ENCODE results near the gene LBHD2. TPM values are rescaled to one million over a fixed set of nuclear protein-coding genes. Genes with fewer than 3 reads are reported as not detected.
A peak's percentile ranks its signal among the peaks of the same experiment; 100 is the strongest.

LBHD2 gene
- total and polyA plus RNA-seq, 2 of the 13 experiments (the other 11 are each of a cell fraction or from before 2014, with no cell fraction given): 0.67 to 1.00 TPM

DNA sequence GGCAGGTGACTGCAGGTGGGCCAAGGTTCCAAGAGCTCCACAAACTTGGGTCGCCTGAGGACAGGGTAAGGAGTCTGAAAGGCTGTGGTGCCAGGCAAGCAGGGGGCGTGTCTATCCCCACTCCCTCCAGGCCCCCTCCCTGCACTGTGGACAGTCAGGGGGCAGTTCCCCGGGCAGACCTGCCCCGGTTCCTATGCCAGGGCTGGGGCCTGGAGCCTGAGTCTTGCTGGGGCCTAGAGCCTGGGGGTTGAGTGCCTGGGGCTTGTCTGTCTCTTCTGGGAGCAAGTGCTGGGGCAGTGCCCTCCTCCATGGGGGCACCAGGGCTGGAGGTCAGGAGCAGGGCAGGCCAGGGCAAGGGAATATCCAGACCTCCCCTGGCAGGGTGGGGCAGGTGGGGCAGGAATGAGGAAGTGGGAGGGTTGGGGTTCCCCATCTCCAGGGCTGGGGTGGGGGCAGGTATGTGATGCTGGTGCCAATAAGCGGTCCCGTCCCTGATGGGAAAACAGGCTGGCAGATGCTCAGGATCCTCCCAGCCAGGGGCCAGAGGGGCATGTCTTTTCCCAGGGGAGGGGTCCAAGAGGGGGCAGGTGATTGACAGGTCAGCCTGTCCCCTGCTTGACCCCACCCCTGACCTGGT is 27.3 kb downstream of the LBHD2 start (continued):
- TF ChIP-seq, protein P1, sequence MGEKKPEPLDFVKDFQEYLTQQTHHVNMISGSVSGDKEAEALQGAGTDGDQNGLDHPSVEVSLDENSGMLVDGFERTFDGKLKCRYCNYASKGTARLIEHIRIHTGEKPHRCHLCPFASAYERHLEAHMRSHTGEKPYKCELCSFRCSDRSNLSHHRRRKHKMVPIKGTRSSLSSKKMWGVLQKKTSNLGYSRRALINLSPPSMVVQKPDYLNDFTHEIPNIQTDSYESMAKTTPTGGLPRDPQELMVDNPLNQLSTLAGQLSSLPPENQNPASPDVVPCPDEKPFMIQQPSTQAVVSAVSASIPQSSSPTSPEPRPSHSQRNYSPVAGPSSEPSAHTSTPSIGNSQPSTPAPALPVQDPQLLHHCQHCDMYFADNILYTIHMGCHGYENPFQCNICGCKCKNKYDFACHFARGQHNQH (CRISPR knock-in tag; IDR thresholded peaks at IDR 0.05): no peak
- TF ChIP-seq MAFF (IDR thresholded peaks at IDR 0.05; ENCODE audit: low read depth, low read length) (no peak), HNF4A (CRISPR knock-in tag; IDR thresholded peaks at IDR 0.05) (0 out of 2 replicates have a peak, but pooled peaks have one; percentile 2), MED13 (CRISPR knock-in tag; IDR thresholded peaks at IDR 0.05) (0 out of 2 replicates have a peak, but pooled peaks have one; percentile 21), AGO2 (optimal IDR thresholded peaks at IDR 0.05; ENCODE audit: low read depth, low read length) (peak; percentile 92), EED (CRISPR knock-in tag; IDR thresholded peaks at IDR 0.05) (no peak), RBM22 (optimal IDR thresholded peaks at IDR 0.05; ENCODE audit: low read length) (peak; percentile 55), GTF2F1 (IDR thresholded peaks at IDR 0.05; ENCODE audit: low read length) (no peak), NFIB (CRISPR knock-in tag; IDR thresholded peaks at IDR 0.05; ENCODE audit: borderline replicate concordance) (no peak), MIXL1 (CRISPR knock-in tag; IDR thresholded peaks at IDR 0.05) (no peak), ZNF879 (CRISPR knock-in tag; IDR thresholded peaks at IDR 0.05) (no peak), TSC22D2 (CRISPR knock-in tag; IDR thresholded peaks at IDR 0.05; ENCODE audit: borderline replicate concordance) (no peak), ZNF543 (CRISPR knock-in tag; IDR thresholded peaks at IDR 0.05) (no peak), ZFY (CRISPR knock-in tag; IDR thresholded peaks at IDR 0.05) (no peak)
- TF ChIP-seq, protein P2, sequence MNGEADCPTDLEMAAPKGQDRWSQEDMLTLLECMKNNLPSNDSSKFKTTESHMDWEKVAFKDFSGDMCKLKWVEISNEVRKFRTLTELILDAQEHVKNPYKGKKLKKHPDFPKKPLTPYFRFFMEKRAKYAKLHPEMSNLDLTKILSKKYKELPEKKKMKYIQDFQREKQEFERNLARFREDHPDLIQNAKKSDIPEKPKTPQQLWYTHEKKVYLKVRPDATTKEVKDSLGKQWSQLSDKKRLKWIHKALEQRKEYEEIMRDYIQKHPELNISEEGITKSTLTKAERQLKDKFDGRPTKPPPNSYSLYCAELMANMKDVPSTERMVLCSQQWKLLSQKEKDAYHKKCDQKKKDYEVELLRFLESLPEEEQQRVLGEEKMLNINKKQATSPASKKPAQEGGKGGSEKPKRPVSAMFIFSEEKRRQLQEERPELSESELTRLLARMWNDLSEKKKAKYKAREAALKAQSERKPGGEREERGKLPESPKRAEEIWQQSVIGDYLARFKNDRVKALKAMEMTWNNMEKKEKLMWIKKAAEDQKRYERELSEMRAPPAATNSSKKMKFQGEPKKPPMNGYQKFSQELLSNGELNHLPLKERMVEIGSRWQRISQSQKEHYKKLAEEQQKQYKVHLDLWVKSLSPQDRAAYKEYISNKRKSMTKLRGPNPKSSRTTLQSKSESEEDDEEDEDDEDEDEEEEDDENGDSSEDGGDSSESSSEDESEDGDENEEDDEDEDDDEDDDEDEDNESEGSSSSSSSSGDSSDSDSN (CRISPR knock-in tag; IDR thresholded peaks at IDR 0.05): peak; percentile 26; the same call in 1 of the 2 replicates
- TF ChIP-seq, protein P3, sequence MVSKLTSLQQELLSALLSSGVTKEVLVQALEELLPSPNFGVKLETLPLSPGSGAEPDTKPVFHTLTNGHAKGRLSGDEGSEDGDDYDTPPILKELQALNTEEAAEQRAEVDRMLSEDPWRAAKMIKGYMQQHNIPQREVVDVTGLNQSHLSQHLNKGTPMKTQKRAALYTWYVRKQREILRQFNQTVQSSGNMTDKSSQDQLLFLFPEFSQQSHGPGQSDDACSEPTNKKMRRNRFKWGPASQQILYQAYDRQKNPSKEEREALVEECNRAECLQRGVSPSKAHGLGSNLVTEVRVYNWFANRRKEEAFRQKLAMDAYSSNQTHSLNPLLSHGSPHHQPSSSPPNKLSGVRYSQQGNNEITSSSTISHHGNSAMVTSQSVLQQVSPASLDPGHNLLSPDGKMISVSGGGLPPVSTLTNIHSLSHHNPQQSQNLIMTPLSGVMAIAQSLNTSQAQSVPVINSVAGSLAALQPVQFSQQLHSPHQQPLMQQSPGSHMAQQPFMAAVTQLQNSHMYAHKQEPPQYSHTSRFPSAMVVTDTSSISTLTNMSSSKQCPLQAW (CRISPR knock-in tag; IDR thresholded peaks at IDR 0.05): no peak
- TF ChIP-seq, protein P4, sequence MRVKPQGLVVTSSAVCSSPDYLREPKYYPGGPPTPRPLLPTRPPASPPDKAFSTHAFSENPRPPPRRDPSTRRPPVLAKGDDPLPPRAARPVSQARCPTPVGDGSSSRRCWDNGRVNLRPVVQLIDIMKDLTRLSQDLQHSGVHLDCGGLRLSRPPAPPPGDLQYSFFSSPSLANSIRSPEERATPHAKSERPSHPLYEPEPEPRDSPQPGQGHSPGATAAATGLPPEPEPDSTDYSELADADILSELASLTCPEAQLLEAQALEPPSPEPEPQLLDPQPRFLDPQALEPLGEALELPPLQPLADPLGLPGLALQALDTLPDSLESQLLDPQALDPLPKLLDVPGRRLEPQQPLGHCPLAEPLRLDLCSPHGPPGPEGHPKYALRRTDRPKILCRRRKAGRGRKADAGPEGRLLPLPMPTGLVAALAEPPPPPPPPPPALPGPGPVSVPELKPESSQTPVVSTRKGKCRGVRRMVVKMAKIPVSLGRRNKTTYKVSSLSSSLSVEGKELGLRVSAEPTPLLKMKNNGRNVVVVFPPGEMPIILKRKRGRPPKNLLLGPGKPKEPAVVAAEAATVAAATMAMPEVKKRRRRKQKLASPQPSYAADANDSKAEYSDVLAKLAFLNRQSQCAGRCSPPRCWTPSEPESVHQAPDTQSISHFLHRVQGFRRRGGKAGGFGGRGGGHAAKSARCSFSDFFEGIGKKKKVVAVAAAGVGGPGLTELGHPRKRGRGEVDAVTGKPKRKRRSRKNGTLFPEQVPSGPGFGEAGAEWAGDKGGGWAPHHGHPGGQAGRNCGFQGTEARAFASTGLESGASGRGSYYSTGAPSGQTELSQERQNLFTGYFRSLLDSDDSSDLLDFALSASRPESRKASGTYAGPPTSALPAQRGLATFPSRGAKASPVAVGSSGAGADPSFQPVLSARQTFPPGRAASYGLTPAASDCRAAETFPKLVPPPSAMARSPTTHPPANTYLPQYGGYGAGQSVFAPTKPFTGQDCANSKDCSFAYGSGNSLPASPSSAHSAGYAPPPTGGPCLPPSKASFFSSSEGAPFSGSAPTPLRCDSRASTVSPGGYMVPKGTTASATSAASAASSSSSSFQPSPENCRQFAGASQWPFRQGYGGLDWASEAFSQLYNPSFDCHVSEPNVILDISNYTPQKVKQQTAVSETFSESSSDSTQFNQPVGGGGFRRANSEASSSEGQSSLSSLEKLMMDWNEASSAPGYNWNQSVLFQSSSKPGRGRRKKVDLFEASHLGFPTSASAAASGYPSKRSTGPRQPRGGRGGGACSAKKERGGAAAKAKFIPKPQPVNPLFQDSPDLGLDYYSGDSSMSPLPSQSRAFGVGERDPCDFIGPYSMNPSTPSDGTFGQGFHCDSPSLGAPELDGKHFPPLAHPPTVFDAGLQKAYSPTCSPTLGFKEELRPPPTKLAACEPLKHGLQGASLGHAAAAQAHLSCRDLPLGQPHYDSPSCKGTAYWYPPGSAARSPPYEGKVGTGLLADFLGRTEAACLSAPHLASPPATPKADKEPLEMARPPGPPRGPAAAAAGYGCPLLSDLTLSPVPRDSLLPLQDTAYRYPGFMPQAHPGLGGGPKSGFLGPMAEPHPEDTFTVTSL (CRISPR knock-in tag; IDR thresholded peaks at IDR 0.05; ENCODE audit: borderline replicate concordance): no peak
- TF ChIP-seq, protein P5, sequence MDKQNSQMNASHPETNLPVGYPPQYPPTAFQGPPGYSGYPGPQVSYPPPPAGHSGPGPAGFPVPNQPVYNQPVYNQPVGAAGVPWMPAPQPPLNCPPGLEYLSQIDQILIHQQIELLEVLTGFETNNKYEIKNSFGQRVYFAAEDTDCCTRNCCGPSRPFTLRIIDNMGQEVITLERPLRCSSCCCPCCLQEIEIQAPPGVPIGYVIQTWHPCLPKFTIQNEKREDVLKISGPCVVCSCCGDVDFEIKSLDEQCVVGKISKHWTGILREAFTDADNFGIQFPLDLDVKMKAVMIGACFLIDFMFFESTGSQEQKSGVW (CRISPR knock-in tag; IDR thresholded peaks at IDR 0.05; ENCODE audit: borderline replicate concordance): no peak
